Activated T-cell treated with anti-CD3 and anti-CD28 coated beads for 48 hours (primary cell): Measurements from ENCODE around the gene ACTR8.

Experiments
- DNase-seq: peaks from one replicate; pipeline ENCODE4 v3.0.0-alpha.2; 2020; ENCODE audit warnings: low read depth

ACTR8 gene

DNA sequence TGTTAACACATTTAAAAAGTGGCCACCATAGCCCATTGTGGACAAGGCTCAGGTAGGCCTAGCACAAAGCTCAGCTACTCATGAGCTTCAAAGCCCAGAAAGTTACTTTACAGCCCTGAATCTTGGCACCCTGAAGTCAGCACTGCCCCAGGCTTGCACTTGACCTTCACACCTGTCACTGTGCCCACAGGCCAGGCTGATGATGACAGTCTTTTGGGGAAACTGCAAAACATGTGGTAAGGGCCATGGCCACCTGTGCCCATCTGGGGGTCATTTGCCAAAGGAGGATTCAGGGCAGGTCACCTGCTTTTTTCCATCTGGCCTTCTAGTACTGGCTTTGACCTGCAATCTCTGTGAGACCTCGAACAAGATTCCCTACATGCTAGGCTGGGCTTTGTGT is 46.7 kb downstream of the ACTR8 start:
- no peak for DNase-seq

DNA sequence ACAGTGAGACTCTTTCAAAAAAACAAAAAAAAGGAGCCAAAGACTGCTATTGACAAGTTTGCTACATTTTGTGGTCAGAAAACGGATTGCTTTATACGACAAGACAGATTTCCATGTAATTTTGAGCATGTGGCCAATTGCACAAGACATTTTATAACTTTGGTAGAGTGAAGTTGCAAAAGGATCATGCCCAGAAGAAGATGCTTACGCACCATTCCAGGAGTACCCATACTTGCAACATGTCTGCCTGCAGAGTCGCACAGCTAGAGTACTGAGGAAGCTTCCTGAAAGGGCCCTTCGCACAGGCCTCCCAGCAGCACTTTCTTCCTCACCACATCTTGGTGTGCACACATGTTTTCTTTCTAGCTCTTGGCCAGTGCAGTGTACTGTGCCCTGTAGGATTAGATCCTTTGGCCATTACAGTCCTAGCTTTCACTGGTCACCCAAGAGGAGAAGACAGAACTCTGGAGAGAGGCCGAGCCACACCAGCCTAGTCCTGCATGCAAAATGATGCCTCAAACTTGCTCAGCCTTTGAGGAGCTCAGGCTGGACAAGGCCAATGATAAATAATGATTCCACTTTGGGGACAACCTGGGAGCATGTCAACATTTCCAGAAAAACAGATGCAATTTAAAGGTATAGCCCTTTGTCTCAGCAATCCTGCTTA is 47.4 kb downstream of the ACTR8 start:
- DNase-seq, result no peak

DNA sequence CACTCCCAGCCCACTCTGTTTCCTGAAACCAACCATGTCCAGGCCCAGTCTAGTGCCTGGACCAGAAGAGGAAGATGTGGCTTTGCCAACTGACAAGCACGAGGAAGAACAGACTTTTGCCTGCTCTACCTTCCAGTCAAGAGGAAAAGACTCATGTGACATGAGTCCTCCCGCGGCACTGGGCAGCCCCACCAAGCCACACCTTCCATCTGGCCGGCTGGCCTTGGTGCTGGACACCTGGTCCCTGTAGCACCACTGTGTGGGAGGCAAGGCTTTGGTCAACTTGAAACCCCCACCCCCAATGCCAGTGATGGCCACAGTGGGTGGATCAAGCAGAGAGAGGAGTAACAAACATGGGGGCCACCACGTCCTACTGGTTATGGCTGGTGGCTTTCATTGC is 48.3 kb downstream of the ACTR8 start:
- no peak for DNase-seq

DNA sequence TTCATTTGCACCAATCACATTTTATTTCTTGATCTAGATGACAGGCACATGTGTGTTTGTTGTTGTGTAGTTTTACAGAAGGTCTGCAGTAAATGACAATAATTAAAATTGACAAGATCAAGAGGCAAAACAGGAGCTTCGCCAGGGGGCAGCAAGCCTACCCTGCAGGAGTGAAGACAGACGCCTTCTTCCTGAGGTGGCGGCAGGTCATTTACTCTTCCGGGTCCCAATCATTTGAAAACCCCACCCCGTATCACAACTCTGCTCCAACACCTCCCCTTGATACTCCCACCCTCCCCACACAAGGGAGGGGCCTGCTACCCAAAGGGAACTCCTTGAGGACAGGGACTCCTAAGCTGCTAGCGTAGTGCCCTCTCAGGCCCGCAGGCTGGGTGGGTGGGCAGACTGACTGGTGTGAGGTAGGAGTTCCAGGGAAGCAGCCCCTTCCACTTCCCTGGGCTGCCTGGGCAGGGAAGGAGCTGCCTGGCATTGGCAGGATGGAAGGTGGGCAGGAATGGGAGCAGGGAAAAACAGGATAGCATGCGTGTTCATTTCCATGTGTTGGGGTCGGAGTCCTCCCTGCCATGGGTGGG is 48.8 kb downstream of the ACTR8 start:
- DNase-seq, result no peak

DNA sequence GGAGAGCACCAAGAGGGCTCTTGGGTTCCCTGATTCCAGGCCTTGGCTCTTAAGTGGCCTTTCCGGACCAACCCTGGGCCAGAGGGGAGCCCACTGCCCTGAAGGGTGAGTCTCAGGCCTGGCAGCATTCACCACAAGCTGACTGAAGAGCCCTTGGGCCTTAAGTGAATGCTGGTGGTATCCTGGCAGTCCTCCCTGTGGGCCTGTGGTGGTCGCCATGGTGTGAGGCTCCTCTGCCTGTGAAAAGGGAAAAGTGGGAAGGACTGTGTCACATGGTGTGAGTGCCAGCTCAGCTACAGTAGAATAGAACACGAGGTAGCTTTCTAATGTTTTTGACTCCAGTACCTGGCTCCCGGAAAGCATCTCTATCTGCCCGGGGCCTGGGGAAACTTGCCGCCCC is 51.0 kb downstream of the ACTR8 start:
- no peak for DNase-seq

DNA sequence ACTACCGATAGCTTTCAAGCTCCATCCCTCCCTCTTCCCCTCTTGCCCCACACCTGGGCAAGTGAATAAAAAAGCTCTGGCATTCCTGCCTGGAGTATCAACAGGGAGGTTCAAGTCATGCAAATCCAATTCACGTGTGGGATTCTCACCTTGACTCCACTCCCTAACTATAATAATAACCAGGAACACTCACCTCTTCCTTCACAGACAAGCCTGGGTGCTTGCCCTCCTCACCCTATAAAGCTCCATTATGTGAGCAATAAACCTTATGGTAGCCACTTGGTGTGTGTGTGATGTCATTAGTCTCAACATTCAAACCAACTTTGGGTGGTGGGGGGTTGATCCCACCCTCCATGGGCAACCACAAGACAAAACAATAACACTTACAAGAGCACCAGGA is 52.3 kb downstream of the ACTR8 start:
- no peak for DNase-seq

DNA sequence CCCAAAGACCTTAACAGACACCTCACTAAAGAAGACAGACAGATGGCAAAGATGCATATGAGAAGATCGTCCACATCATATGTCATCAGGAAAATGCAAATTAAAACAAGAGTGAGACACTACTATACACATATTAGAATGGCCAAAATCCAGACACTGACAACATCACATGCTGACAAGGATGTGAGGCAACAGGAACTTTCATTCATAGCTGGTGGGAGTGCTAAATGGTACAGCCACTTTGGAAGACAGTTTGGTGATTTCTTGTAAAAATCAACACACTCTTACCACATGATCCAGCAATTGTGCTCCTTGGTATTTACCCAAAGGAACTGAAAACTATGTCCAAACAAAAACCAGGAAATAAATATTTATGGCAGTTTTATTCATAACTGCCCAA is 53.4 kb downstream of the ACTR8 start:
- no peak for DNase-seq

DNA sequence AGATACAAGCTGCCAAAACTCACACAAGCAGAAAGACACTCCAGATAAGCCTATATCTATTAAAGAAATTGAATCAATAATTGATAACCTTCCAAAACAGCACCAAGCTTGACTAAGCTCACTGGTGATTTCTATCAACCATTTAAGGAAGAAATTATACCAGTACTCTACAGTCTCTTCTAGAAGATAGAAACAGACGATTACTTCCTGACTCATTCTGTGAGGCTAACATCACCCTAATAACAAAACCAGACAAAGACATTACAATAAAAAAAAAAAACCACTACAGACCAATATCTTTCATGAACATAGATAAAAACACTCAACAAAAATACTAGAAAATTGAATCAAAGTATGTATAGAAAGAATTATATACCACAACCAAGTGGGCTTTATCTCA is 55.9 kb downstream of the ACTR8 start:
- DNase-seq, result no peak

DNA sequence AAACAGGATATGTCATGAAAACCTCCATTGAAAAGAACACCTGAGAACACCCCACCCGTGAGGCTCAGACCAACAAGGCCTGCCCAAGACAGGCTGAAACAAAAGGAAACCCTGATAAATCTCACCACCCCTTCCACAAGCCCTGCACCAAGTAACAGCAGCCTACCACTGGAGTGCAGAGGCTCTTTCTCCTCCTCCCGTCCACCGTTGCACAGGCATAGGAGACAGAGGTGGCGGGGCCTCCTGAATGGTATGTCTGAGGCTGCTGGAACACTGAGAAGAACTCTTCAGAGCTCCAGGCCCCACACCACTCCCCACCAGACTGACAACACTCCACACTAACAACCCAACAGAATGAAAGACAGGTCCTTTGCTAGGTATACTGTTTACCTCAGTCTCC is 57.2 kb downstream of the ACTR8 start:
- no peak for DNase-seq

DNA sequence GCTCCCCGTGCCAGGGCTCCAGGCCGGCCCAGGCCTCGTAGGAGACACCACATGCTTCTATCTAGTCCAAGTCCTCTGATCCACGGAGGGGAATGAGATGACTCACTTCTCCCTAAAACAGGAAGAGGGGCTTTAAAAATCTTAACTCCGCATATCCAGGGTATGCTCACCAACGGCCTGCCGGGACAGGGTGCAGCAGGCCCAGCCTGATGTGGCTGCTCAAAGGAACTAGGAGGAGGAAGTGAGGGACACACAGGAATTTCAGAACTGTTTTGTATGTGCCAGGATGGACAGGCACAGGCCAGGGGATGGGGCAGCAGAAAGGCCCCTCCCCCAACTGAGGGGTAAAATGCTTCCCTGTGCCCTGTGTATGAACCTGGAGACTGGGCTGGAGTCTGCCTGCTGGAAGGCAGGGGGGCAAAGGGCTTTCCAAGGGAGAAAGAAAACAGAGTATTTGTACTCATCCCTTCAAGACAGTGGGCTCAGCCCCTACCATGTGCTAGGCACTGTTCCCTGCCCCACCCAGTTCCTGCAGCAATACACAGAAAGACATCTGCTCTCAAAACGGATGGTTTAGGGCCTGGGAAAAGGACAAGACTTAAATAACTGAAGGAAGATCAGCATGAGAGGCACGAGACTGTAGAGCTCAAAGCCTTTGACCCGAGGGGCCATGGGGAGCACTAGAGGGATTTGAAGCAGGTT is 57.8 kb downstream of the ACTR8 start:
- DNase-seq, result no peak

DNA sequence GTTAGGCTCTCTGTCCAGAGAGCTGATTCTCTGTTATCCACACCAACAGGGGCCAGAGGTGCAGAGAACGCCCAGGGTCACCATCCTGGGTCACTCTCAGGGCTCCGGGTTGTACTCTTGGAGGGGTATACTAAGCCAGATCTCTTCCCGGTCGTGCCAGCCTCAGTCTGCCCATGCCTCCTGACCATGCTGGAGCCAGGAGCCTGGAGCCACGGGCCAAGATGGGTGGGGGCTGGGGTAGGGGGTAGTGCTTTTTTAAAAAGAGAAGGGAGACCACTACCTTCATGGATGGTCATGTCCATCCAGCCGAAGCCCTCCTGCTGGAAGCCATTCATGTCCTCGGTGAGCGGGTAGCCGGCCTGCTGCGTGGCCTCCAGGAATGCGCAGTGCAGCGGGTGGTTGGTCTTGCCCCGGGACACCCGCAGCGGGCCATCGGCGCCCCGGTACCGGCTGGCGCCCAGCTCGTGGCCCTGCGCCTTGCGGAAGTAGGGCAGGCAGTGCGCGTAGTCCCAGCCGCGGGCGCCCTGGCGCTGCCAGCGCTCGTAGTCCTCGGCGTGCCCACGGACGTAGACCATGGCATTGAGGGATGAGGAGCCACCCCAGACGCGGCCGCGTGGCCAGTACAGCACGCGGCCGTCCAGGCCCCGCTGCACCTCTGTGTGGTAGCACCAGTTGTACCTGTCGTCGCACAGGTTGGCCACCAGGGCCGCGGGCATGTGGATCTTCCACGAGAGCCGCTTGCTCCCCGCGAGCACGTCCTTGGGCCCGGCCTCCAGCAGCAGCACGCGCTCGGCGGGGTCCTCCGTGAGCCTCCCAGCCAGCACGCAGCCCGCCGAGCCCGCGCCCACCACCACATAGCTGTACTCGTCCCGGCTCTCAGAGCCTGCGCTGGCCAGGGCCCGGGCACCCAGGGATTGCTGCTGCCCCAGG is 58.7 kb downstream of the ACTR8 start:
- DNase-seq, result no peak

DNA sequence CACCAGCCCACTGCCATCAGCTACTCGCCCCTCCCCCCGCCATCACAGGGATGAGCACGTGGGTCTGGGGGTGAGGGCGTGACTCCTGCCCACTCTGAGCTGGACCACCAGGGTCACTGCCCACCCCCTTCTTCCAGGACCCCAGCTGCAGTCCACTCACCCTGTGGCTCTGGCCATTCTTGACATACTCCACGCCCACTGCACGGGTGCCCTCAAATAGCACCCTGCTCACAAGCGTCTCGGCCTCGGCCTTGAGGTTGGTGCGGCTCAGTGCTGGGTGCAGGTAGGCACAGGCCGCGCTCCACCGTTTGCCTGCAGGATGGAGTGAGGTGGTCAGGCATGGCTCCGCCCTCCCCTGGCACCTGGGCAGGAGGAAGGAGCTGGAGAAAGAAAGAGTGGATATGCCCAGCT is 59.6 kb downstream of the ACTR8 start:
- DNase-seq, result no peak

DNA sequence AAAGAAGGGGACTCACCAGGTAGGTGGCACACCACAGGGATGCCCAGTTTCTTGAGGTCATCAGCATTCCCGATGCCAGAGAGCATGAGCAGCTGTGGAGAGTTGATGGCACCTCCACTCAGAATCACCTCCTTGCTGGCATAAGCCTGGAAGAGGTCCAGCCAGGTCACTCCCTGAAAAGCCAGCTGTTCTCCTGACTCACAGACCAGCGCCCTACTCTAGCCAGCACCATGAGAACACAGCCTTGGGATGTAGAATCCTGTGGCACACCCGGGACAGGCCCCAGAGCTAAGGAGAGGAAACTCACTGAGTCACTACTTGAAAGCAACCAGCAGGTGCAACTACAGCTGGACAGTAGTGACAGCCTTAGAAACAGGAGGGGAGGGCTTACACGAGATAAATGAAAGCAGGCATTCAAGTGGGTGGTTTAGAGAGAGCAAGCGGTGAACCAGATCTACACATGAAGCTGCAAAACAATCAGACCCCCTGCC is 60.3 kb downstream of the ACTR8 start:
- DNase-seq, result no peak

DNA sequence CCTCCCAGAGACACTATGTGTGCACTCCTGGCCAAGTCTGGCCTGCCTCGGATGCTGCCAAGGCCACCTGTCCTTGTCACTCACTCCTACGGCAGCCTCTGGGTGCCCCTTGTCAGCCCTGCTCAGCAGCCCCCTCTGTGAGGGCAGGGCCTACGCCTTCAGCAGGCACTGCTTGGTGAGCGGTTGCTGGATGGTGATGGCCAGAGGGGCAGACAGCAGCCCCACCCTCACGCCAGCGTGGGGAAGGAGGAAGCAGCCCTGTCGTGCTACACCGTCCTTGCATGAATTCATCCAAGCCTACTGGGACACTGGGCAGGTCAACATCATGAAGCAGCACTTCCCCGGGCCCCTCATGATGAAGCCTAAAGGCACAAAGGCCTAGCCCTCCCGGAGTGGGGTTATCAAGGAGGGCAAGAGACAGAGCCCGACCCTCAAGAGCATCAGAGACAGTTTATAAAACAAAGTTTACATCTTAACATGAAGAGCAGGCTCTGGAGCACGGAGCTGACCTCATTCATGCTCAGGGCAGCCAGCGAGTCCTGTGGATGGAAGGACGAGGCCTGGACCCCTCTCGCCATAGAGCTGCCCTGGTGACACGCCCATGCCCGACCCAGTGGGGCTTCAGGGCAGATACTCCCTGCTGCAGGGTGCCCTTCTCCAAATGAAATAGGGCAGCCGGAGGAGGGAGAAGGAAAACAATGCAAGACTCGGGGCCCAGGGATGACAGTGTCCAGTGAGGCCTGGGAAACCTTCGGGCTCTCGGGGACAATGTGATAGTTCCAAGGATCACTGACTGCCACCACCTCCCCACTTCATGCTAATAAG is 61.0 kb downstream of the ACTR8 start:
- no peak for DNase-seq

DNA sequence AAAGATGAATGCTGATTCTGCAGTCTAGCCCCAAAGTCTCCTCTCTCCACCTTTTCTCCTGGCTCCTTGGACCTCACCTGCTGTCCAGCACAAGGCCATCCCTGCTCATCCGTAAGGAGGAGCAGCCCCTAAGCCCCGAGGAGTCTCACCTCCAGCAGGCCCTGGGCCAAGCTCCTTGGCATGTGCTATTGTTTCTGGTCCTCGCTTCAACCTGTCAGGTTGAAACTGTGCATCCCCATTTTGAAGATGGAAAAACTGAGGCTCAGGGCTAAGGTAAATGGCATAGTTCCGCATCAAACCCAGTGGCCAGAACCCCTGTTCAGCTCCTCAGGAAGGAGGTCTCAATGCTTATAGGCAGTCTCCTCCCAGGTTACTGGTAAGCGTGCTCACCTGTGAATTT is 61.9 kb downstream of the ACTR8 start:
- DNase-seq, result no peak

DNA sequence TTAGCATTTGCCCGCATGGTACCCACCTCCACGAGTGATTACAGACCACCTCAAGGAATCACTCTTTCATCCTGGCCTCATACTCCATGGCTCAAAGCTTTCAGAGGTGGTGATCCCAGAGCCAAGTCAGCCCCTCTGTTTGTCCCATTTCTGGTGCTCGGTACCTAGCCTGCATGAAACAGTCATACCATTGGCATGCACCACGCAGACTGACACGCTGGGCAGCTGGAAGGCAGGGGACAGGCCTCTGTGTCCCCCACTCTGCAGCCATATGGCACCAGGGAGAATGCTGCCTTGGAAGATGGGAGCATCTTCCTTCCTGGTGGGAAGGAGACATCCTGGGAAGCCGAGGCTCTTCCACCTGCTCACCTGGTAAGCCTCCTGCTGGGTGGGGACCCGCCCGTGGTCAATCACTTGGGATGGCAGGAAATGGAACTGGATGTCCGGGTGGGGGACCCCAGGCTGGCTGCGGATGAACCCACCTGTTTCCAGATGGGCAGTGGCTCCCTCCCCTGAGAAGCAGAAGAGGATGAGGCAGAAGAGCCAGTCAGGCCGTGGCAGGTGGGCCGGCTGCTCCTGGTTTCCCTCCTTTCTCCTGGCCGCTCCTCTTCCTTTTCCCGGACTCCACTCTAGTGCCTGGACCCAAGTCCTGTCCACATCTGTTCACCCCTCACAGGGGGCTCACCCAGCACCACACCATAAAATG is 62.6 kb downstream of the ACTR8 start:
- no peak for DNase-seq

DNA sequence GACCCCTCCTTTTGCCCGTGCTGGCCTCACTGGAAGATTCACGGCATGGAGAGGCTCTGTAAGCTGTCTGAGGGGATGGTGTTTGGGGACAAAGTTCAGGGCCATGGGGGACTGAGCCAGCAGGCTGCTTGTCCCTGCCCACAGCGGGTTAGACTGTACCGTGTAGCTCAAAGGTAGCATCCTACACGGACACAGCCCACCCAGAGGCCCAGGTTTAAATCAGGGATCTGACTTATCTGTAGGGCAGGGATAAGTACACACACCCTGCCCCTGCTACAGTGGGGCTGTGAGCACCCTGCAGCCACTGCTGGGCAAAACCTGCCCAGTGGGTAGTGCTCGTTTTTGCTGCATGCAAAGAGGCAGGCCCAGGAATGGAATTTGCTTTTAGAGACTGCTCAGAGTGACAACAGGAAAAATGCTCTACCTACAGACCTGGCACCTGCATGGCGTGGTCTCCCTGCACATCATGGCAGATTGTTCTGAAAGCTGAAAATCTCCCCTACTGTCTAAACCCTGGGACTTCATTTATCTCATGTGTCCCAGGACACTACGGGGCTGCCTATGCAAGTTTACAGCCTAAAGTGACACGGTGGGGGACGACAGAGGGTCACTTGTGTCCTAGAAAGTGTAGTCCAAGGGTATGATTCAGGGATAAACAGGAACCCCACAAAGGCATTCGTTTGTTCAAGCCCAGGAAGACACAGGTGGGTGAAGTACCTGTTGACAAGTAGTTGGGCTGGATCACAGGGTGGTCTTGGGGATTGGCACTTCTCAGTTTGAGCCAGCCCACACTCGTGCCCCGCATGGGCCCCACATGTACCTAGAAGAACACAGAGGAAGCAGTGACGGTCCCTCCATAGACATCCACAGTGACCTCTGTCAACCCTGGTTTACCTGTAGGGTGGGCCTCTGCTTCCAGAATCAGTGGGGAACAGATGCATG is 63.5 kb downstream of the ACTR8 start:
- no peak for DNase-seq

DNA sequence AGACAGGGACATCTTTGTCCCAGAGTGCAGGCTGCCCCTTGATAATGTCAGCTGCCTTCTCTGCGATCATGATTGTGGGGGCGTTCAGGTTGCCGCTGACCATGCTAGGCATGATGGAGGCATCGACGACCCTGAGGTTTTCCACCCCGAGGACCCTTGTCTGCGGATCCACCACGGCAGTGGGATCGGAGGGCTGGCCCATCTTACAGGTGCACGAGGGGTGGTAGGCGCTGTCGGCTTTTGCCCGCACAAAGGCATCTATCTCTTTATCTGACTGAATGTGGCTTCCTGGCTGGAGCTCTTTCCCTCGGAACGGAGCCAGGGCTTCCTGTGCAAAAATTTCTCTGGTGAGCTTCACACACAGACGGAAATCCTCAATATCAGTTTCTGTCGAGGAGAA is 64.1 kb downstream of the ACTR8 start:
- no peak for DNase-seq

DNA sequence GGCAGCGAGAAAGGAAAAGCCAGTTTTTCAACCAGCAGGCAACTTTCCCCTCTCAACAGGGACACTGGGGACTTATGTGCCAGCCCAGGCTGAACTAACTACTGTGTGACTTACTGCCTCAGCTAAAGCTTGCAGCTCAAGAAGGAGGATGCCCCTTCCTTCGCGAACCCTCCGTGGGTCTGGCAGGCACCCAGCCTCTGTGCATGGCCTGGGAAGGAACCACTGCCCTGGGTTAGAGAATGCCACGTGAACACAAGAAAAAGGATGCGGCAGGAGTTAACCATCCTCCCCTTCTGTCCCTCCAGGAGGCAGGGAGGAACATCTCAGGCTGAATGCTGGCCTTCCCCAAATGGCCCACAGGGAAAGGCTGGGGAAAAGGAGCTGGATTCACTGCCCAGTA is 64.7 kb downstream of the ACTR8 start:
- DNase-seq, result no peak
